Activated CD8-positive, alpha-beta memory T cell treated with anti-CD3 and anti-CD28 coated beads, Interleukin-2, amount 50 U/mL, for 4 hours (primary cell): ENCODE results near the gene BTBD1.
"Not testable (repeated sequence)": the region's sequence is repeated elsewhere in the genome, so short reads cannot be mapped to it uniquely, and the experiment has no call there.

Experiments used
- DNase-seq: peaks from one replicate; pipeline ENCODE4 v3.0.0-alpha.2; 2020

Gene BTBD1

GRCh38 chr15:83053151-83053550 lies 13.9 kb downstream of the BTBD1 start:
- DNase-seq, result no peak

DNA sequence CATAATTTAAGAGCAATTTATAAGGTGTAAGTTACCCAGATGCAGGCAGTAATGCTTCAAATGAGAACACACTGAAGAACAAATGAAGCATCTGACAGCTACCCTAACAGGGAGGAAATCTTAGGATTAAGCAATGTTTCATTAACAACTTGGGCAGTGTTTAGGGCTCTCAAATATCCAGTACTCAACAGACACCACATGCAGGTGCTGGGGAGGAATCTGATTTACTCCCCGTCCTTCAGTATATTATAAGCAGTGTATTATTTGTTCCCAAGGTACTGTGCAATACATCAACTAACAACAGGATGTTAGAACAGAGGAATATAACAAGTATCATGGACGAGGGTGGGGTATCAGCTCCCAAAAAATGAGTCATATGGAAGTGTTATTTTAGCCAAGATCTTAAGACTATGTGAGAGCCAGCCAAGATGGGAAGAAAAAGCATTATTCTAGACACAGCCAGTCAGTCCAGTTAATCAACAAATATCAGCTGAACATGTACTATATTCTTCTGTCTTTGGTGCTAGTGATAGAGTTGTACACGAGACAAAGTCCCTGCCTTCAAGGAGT lies 20.4 kb downstream of the BTBD1 start:
- DNase-seq, result no peak

- DNase-seq, result no peak
Observed at GRCh38 chr15:83044156-83044555, 22.9 kb downstream of the BTBD1 start.

GRCh38 chr15:83039206-83039605 lies 27.8 kb downstream of the BTBD1 start:
- DNase-seq, result no peak

- DNase-seq, result no peak
Observed at GRCh38 chr15:83036253-83036652, 30.8 kb downstream of the BTBD1 start.

GRCh38 chr15:83031234-83031633 lies 35.8 kb downstream of the BTBD1 start:
- not testable (repeated sequence) for DNase-seq

- DNase-seq, result no peak
Observed at GRCh38 chr15:83030021-83030420, 37.0 kb downstream of the BTBD1 start.

GRCh38 chr15:83018436-83018835 lies 48.6 kb downstream of the BTBD1 start:
- no peak for DNase-seq

DNA sequence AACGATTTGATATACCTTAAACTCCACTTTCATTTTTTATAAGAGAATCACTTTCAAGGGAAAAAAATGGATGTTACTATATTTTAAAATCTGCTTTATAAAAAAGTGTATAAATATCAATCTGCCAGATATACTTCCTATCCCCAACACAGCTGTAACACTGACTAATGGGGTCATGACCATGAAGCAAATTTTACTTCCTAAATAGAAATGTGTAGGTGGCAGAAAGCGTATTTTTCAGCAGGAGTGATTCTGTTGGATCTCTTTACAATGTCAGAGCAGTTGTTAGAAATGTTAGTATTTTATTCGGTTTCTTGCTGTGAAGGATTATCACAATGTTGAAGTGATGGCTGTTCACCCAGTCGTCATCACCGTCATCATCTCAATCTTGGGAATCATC lies 50.1 kb downstream of the BTBD1 start:
- no peak for DNase-seq

DNA sequence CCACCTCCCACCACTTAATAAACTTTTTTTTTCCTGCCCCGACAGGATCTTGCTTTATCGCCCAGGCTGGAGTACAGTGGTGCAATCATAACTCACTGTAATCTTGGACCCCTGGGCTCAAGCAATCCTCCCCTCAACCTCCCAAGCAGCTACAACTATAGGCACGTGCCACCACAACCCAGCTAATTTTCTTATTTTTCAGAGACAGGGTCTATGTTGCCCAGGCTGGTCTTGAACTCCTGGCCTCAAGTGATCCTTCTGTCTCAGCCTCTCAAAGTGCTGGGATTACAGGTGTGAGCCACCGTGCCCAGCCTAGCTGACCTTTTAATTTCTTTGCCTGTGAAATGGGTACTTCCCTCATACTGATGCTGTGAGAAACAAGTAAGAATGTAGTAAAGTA lies 51.7 kb downstream of the BTBD1 start:
- no peak for DNase-seq

GRCh38 chr15:83014205-83014653 lies 52.8 kb downstream of the BTBD1 start:
- no peak for DNase-seq

GRCh38 chr15:83012636-83013035 lies 54.4 kb downstream of the BTBD1 start:
- DNase-seq, result no peak

DNA sequence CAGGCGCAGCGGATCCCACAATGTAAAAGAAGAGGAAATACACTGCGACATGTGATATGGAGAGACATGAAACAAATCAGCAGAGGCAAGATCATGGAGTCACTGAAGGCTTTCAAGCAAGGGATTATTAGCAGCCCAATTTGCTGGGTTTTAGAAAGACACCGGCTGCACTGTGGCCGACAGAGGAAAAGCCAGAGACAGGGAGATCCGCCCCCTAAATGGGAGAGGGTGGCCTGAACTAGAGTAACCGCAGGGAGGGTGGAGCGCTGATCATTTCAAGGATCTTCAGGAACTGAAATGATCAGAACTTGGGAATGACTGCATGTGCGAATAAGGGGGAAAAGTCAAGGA lies 55.0 kb downstream of the BTBD1 start:
- no peak for DNase-seq

- peak; percentile 86 for DNase-seq
Observed at GRCh38 chr15:83011271-83012075, 55.6 kb downstream of the BTBD1 start, which contains the start of gene C15orf40. Gene C15orf40, minus strand, starts transcription at chr15:83011639. Its CDS starts 32 bp downstream, at chr15:83011607.

- DNase-seq, result peak; percentile 74
Observed at GRCh38 chr15:83010709-83011270, 56.3 kb downstream of the BTBD1 start.

- DNase-seq, result not testable (repeated sequence)
Observed at GRCh38 chr15:83000672-83001031, 66.4 kb downstream of the BTBD1 start.

- no peak for DNase-seq
Observed at GRCh38 chr15:82999905-83000671, 67.0 kb downstream of the BTBD1 start.

DNA sequence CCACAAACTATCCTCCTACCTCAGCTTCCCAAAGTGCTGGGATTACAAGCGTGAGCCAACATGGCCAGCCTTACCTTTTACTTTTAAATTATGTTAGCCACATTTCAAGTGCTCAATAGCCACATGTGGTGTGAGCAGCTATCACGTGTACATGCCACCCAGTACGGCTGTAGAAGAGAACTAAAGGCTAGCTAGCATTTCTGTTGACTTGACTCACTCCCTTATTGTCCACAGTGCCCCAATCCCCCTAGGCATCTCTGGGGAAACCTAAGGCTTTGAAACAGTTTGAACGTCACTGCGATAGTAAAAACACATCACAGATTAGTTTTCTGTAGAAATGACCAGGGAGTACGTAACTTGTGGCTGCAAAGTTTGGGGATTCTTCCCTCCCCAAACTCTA lies 67.6 kb downstream of the BTBD1 start:
- no peak for DNase-seq

GRCh38 chr15:82995938-82996337 lies 71.1 kb downstream of the BTBD1 start:
- no peak for DNase-seq

DNA sequence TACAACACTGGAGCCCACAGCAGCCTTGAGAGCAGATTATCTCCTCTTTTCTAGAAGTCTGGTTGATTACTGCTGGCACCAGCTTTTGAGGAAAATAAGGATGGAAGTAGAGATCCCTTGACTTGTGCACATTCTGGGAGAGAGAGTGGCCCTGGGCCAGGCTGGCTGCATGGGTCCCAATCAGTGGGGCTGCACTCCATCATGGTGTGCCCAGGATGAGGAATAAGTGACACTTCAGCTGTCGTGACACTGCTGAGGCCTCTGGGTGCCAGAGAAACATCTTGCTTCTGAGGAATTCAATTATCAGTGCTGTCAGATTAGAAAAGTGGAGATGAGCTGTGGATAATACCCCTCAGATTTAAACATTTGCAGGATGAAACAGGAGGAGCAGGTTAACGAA lies 72.0 kb downstream of the BTBD1 start:
- DNase-seq, result no peak

DNA sequence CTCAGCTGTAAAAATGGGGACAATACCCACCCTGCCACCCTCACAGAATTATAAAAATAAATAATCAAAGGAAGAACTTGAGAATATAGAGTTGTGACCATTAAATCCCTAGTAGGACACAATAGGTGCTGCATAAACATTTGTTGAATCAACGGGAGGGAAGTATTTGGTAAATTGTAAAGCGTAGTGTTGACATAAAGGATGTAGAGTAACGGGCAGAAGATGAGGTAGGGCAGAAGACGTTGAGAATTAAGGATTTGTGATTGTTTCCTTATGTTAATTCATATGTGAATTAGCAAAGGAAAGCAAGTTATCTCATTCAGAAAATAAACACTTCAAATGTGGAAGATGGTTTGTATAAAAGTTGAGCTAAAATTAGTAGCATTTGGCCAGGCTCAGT lies 73.9 kb downstream of the BTBD1 start:
- DNase-seq, result no peak

- no peak for DNase-seq
Observed at GRCh38 chr15:82992436-82992998, 74.5 kb downstream of the BTBD1 start.

DNA sequence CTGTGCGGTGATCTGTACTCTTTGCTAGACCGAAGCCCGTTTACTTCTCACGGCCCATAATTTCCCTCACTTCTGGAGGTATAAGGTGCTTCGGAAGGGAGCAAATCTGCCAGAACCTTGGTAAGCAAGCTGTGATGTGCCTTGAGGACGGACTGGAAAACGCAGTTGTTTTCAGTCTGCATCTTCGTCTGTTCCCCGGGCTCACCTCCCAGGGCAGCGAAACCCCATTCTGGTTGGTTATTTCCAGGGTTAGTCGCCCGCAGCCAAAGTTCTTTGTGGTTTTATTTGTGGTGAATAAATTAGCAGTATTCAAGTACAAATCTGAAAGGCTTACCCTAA lies 80.6 kb downstream of the BTBD1 start:
- no peak for DNase-seq
